SK-N-SH (cell line): ENCODE data around the gene ALKBH8. TPM values are rescaled to one million over a fixed set of nuclear protein-coding genes. Genes with fewer than 3 reads are reported as not detected.

Experiments used
- CTCF ChIA-PET: fragments of 300-600, 350-600 bp; formaldehyde crosslinking; extraction: SDS; loops from one replicate; lab custom pipeline; 2021; lab: Yijun Ruan, JAX
- POLR2A ChIA-PET: fragments of 350-600 bp; sonication (Branson Sonifier 250); formaldehyde crosslinking; extraction: SDS; loops from one replicate; lab custom pipeline; 2020; ENCODE audit warnings: antibody characterized with exemption, inconsistent platforms; lab: Yijun Ruan, JAX
- DNase-seq: peaks from one replicate; pipeline ENCODE4 v3.0.0; 2012
- H2AFZ ChIP-seq: fragments of 200-600 bp; sonication (generic); 2 replicates; pipeline ENCODE4 v1.8.1; 2016; ENCODE audit warnings: antibody characterized with exemption, mild to moderate bottlenecking, low read depth
- H3F3A ChIP-seq: fragments of 200-600 bp; sonication (generic); replicated peaks from 2 replicates; pipeline ENCODE3; 2016; ENCODE audit warnings: antibody characterized with exemption, mild to moderate bottlenecking; ENCODE audit not compliant: insufficient read depth
- H3K27ac ChIP-seq, 2 experiments: fragments of 200-500 bp in 1 of 2; fragments of 200-600 bp in 1 of 2; sonication (Bioruptor generic) in 1 of 2; sonication (generic), shearing (Covaris generic) in 1 of 2; 2 replicates each; pipeline versions ENCODE4 v1.5.1 to v1.6.1; 2014 to 2016; ENCODE audit warnings: low read depth in 2 of 2, inconsistent platforms in 1 of 2, low read length in 1 of 2, mild to moderate bottlenecking in 1 of 2, mixed read lengths in 1 of 2
- H3K27me3 ChIP-seq: fragments of 200-600 bp; sonication (generic), shearing (Covaris generic); 2 replicates; pipeline ENCODE4 v1.6.1; 2016; ENCODE audit warnings: mixed run types; ENCODE audit not compliant: insufficient read depth
- H3K36me3 ChIP-seq, 2 experiments: fragments of 200-500 bp in 1 of 2; fragments of 200-600 bp in 1 of 2; sonication (Bioruptor generic) in 1 of 2; sonication (generic) in 1 of 2; replicated peaks in 1 of 2; 2 replicates each; pipeline versions ENCODE3 to v1.5.1; 2014 to 2016; ENCODE audit warnings: low read length in 1 of 2, mild to moderate bottlenecking in 1 of 2; ENCODE audit not compliant: insufficient read depth in 2 of 2, control insufficient read depth in 1 of 2
- H3K4me1 ChIP-seq, 2 experiments: fragments of 200-500 bp in 1 of 2; fragments of 200-600 bp in 1 of 2; sonication (Bioruptor generic) in 1 of 2; sonication (generic), shearing (Covaris generic) in 1 of 2; 2 replicates each; pipeline versions ENCODE4 v1.5.1 to v1.6.1; 2014 to 2016; ENCODE audit warnings: low read depth in 1 of 2, low read length in 1 of 2, mixed run types in 1 of 2; ENCODE audit not compliant: insufficient read depth in 2 of 2, control insufficient read depth in 1 of 2
- H3K4me2 ChIP-seq: fragments of 200-600 bp; sonication (generic), shearing (Covaris generic); 2 replicates; pipeline ENCODE4 v1.6.1; 2017; ENCODE audit warnings: mixed run types
- H3K4me3 ChIP-seq, 2 experiments: fragments of 200-500 bp in 1 of 2; fragments of 200-600 bp in 1 of 2; sonication (Bioruptor generic) in 1 of 2; sonication (generic), shearing (Covaris generic) in 1 of 2; 2 replicates each; pipeline versions ENCODE4 v1.5.1 to v1.8.1; 2014 to 2016; ENCODE audit warnings: low read depth in 2 of 2, inconsistent platforms in 1 of 2, low read length in 1 of 2, mild to moderate bottlenecking in 1 of 2, mixed read lengths in 1 of 2, moderate library complexity in 1 of 2
- H3K79me2 ChIP-seq: fragments of 200-600 bp; sonication (generic); 2 replicates; pipeline ENCODE4 v1.8.1; 2017; ENCODE audit warnings: mild to moderate bottlenecking; ENCODE audit not compliant: insufficient read depth
- H3K9ac ChIP-seq: fragments of 200-600 bp; sonication (generic); 2 replicates; pipeline ENCODE4 v1.6.1; 2017; ENCODE audit warnings: mixed run types
- H3K9me2 ChIP-seq: fragments of 200-600 bp; sonication (generic); 2 replicates; pipeline ENCODE4 v1.6.1; 2017; ENCODE audit warnings: mixed run types
- H3K9me3 ChIP-seq: fragments of 200-600 bp; sonication (generic); 2 replicates; pipeline ENCODE4 v1.6.1; 2017; ENCODE audit warnings: mixed run types, mild to moderate bottlenecking, moderate library complexity
- H4K20me1 ChIP-seq: fragments of 200-600 bp; sonication (generic); 2 replicates; pipeline ENCODE4 v1.6.1; 2017; ENCODE audit warnings: mild to moderate bottlenecking, mixed run types; ENCODE audit not compliant: insufficient read depth
- EZH2phosphoT487 ChIP-seq: fragments of 200-600 bp; sonication (generic); IDR thresholded peaks from 2 replicates; pipeline ENCODE4 v1.6.1; 2017; ENCODE audit warnings: low read depth, mixed run types, mild to moderate bottlenecking, antibody characterized with exemption, moderate library complexity, borderline replicate concordance
- FOSL2 ChIP-seq: IDR thresholded peaks from 2 replicates; pipeline ENCODE4 v1.4.0; 2012; ENCODE audit warnings: low read depth, mild to moderate bottlenecking, moderate library complexity, borderline replicate concordance
- GABPA ChIP-seq: IDR thresholded peaks from 2 replicates; pipeline ENCODE4 v1.4.0; 2012; ENCODE audit warnings: low read depth, mild to moderate bottlenecking
- IRF3 ChIP-seq: fragments of 150-350 bp; IDR thresholded peaks from 2 replicates; pipeline ENCODE4 v1.6.1; 2016; ENCODE audit warnings: mild to moderate bottlenecking, low read depth, low read length
- JUND ChIP-seq: IDR thresholded peaks from 2 replicates; pipeline ENCODE4 v1.4.0; 2012
- MAX ChIP-seq: IDR thresholded peaks from 2 replicates; pipeline ENCODE4 v1.4.0; 2012; ENCODE audit warnings: low read depth
- MEF2A ChIP-seq: IDR thresholded peaks from 2 replicates; pipeline ENCODE4 v1.4.0; 2012; ENCODE audit warnings: low read depth, borderline replicate concordance
- NFIC ChIP-seq: IDR thresholded peaks from 2 replicates; pipeline ENCODE4 v1.4.0; 2012; ENCODE audit warnings: borderline replicate concordance
- POLR2AphosphoS5 ChIP-seq: IDR thresholded peaks from 2 replicates; pipeline ENCODE4 v1.6.1; 2012; ENCODE audit warnings: low read depth, low read length
- RFX5 ChIP-seq: IDR thresholded peaks from 2 replicates; pipeline ENCODE4 v1.6.1; 2012; ENCODE audit warnings: mild to moderate bottlenecking, improper control_type of control experiment, low read length
- RXRA ChIP-seq: IDR thresholded peaks from 2 replicates; pipeline ENCODE4 v1.4.0; 2012; ENCODE audit warnings: low read depth, mild to moderate bottlenecking, borderline replicate concordance
- TCF12 ChIP-seq: IDR thresholded peaks from 2 replicates; pipeline ENCODE4 v1.4.0; 2012
- USF1 ChIP-seq: IDR thresholded peaks from 2 replicates; pipeline ENCODE4 v1.4.0; 2012; ENCODE audit warnings: low read depth, borderline replicate concordance
- USF2 ChIP-seq: fragments of 150-350 bp; IDR thresholded peaks from 2 replicates; pipeline ENCODE4 v1.6.1; 2017; ENCODE audit warnings: antibody characterized with exemption, low read length, low read depth, borderline replicate concordance
- WGBS: methylation state at CpG from one replicate; pipeline ENCODE4 v1.1.6; 2017; ENCODE audit warnings: low lambda C conversion rate; 5-methylcytosine and 5-hydroxymethylcytosine counted together
- polyA plus RNA-seq, 3 experiments: library from polyadenylated mRNA; depleted of rRNA; stranded (reverse); fragments of >200 nt; gene quantifications; 2 replicates each; pipeline ENCODE4 v1.2.3, GENCODE V29; 2012

The ALKBH8 gene
- polyA plus RNA-seq, 1 of the 3 experiments (the other 2 are of a cell fraction), result 2.4 TPM

- Histone ChIP-seq H3K9me2 (no peaks in the 10 kb centered on the region), H3K4me1 (peaks cover 0 to 7% of the 10 kb centered on the region in 2 experiments; a peak in 1 of 4 replicates), H3K27me3 (no peaks in the 10 kb centered on the region), H2AFZ (no peak overlapping the region), H3F3A (peaks cover 7% of the 10 kb centered on the region), H3K9ac (no peak overlapping the region), H3K4me3 (no peak overlapping the region), H3K4me2 (no peak overlapping the region), H3K79me2 (no peaks in the 10 kb centered on the region), H3K36me3 (no peaks in the 10 kb centered on the region), H4K20me1 (no peaks in the 10 kb centered on the region), H3K27ac (no peak overlapping the region), H3K9me3 (no peaks in the 10 kb centered on the region)
- POLR2A ChIA-PET, result no interaction called here
- TF ChIP-seq IRF3, result no peak
- TF ChIP-seq NFIC, result peak; percentile 14; the same call in 1 of the 2 replicates
- TF ChIP-seq TCF12, result peak; percentile 61
- peak; percentile 92 for TF ChIP-seq FOSL2
- TF ChIP-seq JUND, result peak; percentile 82
- TF ChIP-seq MAX, result peak; percentile 72
- 100% methylated on average over 1 of the region's 1 CpG for WGBS
- CTCF ChIA-PET, result no interaction called here
- no peak for DNase-seq
These were observed 72.4 kb downstream of the ALKBH8 start for GRCh38 chr11:107493117-107493516.

GRCh38 chr11:107490836-107491235 is 74.7 kb downstream of the ALKBH8 start:
- Histone ChIP-seq H3K9ac (no peak overlapping the region), H3F3A (peaks cover under 1% of the 10 kb centered on the region)
- 66% methylated on average over 2 of the region's 2 CpGs for WGBS

More at GRCh38 chr11:107490836-107491235, 74.7 kb downstream of the ALKBH8 start:
- Histone ChIP-seq H3K4me3 (no peak overlapping the region), H3K36me3 (no peaks in the 10 kb centered on the region), H3K27me3 (no peaks in the 10 kb centered on the region), H3K27ac (no peak overlapping the region), H2AFZ (no peak overlapping the region), H3K9me3 (no peaks in the 10 kb centered on the region), H3K79me2 (no peaks in the 10 kb centered on the region), H3K4me1 (peaks cover 0 to 1% of the 10 kb centered on the region in 2 experiments; a peak in 1 of 4 replicates), H3K4me2 (no peak overlapping the region), H3K9me2 (no peaks in the 10 kb centered on the region)
- DNase-seq, result no peak
- ChIA-PET CTCF (no interaction called here), POLR2A (no interaction called here)
- TF ChIP-seq MAX, result no peak
- no peak for TF ChIP-seq EZH2phosphoT487
- no peak for TF ChIP-seq RXRA
- no peak for TF ChIP-seq USF1
- TF ChIP-seq USF2, result no peak
- TF ChIP-seq POLR2AphosphoS5, result no peak
- no peak for TF ChIP-seq GABPA
- no peak for TF ChIP-seq MEF2A
- TF ChIP-seq RFX5, result no peak
- TF ChIP-seq, all 33 proteins: peak for 0
- no peaks in the 10 kb centered on the region for H4K20me1 ChIP-seq
